Fibroblast of skin of scalp (primary cell): ENCODE results near the gene TMEM212.

Experiments
- DNase-seq: peaks from one replicate; pipeline ENCODE4 v3.0.0-alpha.2; 2013

TMEM212 gene

DNA sequence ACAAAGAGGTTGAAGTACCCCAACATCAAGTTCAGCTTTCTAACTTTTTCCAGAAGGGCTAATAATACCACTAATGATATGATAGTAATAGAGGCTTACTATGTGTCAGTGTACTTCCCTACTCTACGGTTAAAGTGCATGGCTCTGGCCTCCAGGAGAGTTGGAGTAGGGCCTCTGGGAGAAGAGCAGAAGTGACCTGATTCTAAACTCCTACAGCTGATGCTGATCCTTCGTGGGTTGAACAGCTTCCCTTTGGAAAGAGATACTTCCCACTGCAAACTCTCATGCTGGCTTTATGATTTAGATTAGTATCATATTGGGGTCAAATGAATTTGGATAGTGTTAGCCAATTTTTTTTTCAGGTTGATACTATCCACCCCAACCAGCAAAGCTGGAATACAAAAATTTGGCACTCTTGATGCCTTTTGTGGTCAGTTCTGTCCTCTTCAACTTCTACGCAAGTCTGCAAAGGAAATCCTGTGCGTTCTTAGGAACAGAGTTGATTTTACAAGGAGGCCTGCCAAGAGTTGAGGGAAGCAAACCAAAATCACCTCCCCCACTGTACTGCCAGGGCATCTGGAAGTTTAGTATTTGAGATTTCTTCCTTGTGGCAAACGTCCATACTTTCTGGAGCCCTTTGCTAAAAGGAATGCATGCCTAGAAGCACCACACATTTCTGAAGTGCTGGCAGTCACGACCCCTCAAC, 17.8 kb downstream of the TMEM212 start:
- DNase-seq = peak; percentile 77

GRCh38 chr3:171862392-171862791, 19.2 kb downstream of the TMEM212 start:
- no peak for DNase-seq

DNA sequence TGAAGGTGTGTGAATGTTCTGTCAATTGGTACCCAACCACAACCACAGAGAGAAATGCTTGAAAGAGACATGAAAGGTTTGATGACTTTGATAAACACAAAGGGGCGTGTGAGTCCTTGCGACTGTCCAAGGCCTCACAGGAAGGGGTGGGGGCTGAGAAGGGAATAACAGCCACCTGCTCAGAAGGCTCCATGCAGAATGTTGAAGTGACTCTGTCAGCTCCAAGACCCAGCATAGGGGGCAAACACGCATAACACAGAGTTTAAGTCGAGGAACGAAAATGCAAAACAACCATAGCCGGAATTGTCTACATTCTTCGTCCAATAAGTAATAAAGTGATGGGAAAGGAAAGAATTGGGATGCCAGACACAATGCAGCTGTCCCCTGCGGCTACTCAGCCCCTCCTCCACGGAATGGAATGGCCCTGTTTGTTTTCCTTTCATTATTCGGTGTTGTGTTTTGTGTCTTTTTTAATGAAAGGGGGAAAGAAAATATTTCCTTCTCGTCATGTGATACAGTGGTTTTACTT, 19.9 kb downstream of the TMEM212 start:
- peak; percentile 91 for DNase-seq

- no peak for DNase-seq
These were observed 20.8 kb downstream of the TMEM212 start for GRCh38 chr3:171863920-171864319.

DNA sequence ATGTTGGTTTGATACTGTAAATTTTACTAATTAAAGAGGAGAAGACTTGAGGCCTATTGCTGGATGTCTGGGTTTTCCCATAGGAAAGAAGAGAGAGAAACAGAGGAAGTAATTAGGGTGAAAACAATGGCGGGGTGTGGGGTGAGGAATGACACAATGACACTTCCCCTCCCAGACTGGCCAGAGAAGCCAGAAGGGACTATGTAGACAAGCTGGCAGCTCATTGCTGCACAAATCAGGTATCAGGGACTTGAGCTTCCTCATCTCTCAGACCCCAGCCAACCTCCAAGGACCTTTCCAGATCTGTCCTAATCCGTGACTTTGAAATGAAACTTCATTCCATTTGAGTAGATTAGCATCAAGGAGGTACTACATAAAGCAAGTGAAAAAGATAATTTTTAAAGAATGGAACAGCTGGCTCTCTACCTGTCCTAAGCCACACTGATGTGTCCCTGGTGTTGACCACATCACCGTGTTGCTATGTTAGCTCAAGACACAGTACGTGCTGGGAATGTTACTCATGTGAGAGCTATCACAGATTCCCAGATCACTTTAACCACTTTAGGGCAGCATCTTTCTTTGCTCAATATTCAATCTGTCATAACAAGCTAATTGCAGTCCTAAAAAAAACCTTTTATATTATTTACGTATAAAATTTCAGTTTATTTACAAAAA, 22.2 kb downstream of the TMEM212 start:
- no peak for DNase-seq

DNA sequence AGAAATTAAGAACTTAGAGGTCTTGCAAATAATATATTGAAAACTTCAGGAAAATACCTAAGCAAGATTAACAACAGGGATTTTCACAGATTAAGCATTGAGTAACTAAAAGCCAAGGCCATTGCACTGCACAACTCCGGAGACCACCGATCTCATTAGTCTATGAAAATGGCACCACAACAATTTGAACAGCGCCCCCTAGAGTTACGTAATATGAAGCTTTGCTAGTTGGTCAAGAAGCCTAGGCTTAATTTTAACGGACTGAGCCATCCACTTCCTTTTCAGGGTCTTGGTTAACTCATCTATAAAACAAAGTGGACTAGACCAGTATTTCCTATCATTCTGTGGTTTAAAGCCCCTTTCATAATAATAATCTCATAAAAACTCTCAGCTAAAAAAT, 24.8 kb downstream of the TMEM212 start:
- DNase-seq = no peak

- peak; percentile 27 for DNase-seq
These were observed 28.5 kb downstream of the TMEM212 start for GRCh38 chr3:171871392-171872274.

GRCh38 chr3:171873580-171873979, 30.4 kb downstream of the TMEM212 start:
- DNase-seq = peak; percentile 62

- peak; percentile 99 for DNase-seq
These were observed 31.1 kb downstream of the TMEM212 start for GRCh38 chr3:171874251-171874681.

- DNase-seq = peak; percentile 39
These were observed 31.7 kb downstream of the TMEM212 start for GRCh38 chr3:171874879-171875278.

DNA sequence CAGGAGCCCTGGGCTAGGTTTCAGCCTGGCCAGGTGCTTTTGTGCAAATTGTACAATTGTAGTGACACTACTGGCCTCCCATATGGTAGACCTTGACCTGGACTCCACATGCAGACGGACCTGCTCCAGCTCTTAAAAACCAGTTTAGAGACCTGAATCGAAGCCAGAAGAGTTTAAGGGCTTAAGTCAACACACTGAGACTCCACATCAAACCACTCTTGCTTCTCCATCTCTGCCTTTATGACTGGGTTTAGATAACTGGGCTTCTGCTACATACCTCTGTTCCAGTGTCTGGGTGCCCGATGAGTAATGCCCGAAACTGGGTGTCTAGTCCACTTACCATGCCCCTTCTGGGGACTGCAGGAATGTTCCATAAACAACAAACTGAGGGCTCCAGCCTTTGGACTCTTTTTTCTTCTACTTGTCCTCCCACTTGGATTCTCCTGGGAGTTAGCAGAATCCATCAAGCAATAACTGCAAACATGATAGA, 32.8 kb downstream of the TMEM212 start:
- DNase-seq = peak; percentile 80

DNA sequence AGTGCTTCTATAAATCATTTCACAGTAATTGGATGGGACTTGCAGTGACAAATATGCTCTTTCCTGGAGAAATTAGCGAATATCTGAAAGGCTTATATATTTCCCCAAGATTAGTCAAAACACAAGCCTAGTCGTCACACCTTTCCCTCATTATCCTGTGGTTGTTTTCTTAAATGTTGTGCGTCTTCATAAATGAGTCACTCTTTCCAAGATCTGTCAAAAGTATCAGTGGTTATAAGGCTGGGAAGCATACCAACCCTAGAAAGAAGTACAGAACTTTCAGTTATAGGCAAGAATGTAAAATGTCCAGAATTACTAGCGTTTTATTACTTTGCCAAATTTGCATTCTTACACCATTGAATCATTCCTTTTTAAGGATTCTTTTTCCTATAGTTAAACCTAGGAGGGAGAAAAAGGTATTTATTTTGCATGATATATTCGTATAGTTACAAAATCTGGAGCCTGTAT, 33.6 kb downstream of the TMEM212 start:
- peak; percentile 97 for DNase-seq

- peak; percentile 68 for DNase-seq
These were observed 35.5 kb downstream of the TMEM212 start for GRCh38 chr3:171878461-171879225.

GRCh38 chr3:171879472-171879871, 36.3 kb downstream of the TMEM212 start:
- DNase-seq = no peak

DNA sequence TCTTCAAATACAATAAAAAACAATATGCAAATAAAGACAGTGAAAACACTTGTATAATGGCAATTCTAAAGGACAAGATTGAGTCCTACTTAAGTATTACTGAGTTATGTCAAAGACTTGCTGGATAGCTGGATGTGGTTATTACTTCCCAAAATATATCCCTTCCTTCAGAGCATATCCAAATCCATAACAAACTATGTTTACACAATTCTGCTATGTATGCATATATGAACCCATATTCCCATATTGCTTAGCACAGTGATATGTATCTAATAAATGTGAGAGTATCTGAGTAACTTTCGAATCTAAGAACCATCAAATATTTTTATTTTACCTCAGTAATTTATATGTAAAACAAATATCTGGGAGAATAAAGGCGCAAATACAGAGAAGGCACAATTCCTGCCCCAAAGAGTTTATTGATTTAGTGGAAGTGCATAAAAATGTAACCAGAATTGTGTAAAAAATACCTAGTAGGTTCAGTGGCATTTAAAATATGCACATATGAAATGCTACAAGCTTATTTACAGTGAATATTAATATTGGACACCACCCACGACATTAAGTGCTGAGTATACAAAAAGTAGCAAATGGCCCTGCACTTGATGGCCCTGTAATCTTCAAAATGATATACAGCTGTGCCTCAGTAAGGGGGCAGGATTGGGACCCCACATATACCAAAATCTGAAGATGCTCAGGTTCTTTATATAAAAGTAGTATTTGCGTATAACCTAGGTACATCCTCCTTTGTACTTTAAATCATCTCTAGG, 37.1 kb downstream of the TMEM212 start:
- DNase-seq = no peak

GRCh38 chr3:171881251-171881650, 38.1 kb downstream of the TMEM212 start:
- no peak for DNase-seq

- no peak for DNase-seq
These were observed 40.2 kb downstream of the TMEM212 start for GRCh38 chr3:171883257-171883892.

DNA sequence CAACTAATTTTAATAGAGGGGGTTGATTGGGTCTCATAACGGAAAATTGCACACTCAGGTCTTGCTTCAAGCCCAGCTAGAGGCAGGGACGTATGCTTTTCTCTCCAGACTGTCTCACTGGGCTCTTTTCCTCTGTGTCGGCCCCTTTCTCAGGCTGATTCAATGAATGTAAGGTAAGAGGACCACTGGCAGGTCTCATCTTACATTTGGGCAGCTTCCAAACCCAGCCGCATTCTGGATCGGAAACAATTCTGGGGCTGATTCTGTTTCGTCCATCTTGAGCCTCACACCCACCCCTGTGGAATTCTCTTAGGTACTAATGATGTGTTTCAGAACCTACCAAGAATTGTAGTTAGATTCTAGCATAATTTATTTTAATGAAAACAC, 40.7 kb downstream of the TMEM212 start:
- DNase-seq = no peak

- DNase-seq = peak; percentile 72
These were observed 45.3 kb downstream of the TMEM212 start for GRCh38 chr3:171888466-171888865.

- DNase-seq = no peak
These were observed 47.2 kb downstream of the TMEM212 start for GRCh38 chr3:171890398-171890797.

GRCh38 chr3:171892457-171892856, 49.3 kb downstream of the TMEM212 start:
- DNase-seq = no peak
